Measurements from ENCODE around the gene FIP1L1. TPM values are rescaled to one million over a fixed set of nuclear protein-coding genes. Genes with fewer than 3 reads are reported as not detected.

FIP1L1 gene
- total and polyA plus RNA-seq, 2 of the 13 experiments (the other 11 are each of a cell fraction or from before 2014, with no cell fraction given) = 14.9 to 69.4 TPM

- TF ChIP-seq REST (IDR thresholded peaks at IDR 0.05; ENCODE audit: borderline replicate concordance in 1 of 2, low read depth in 1 of 2, low read length in 2 of 2) = peak in 1 of 2 experiments; percentile 40; a peak in 1 of 4 replicates
- TF ChIP-seq TBX3 (IDR thresholded peaks at IDR 0.05; ENCODE audit: borderline replicate concordance) = peak; percentile 98
- TF ChIP-seq MIXL1 (CRISPR knock-in tag; IDR thresholded peaks at IDR 0.05) = no peak; the same call in 1 of the 2 replicates
- TF ChIP-seq ZNF124 (CRISPR knock-in tag; IDR thresholded peaks at IDR 0.05) = no peak
- no peak for TF ChIP-seq TEAD2 (CRISPR knock-in tag; IDR thresholded peaks at IDR 0.05)
- TF ChIP-seq BCL3 (CRISPR knock-in tag; IDR thresholded peaks at IDR 0.05) = no peak
- TF ChIP-seq EZH2 (conservative IDR thresholded peaks at IDR 0.05; ENCODE audit: low read depth, low read length) = no peak
- TF ChIP-seq TRIM22 (IDR thresholded peaks at IDR 0.05) = no peak
- no peak for TF ChIP-seq YY1 (IDR thresholded peaks at IDR 0.05; ENCODE audit: insufficient read depth, insufficient replicate concordance, low read depth, low read length)
- no peak for TF ChIP-seq ZNF260 (CRISPR knock-in tag; IDR thresholded peaks at IDR 0.05; ENCODE audit: borderline replicate concordance, low read depth)
- no peak for TF ChIP-seq REXO4 (CRISPR knock-in tag; IDR thresholded peaks at IDR 0.05; ENCODE audit: borderline replicate concordance)
- TF ChIP-seq GLMP (CRISPR knock-in tag; IDR thresholded peaks at IDR 0.05; ENCODE audit: borderline replicate concordance) = no peak
- no peak for TF ChIP-seq SYNCRIP (IDR thresholded peaks at IDR 0.05; ENCODE audit: insufficient read depth, low read depth, low read length)
- no peak for TF ChIP-seq SOX5 (CRISPR knock-in tag; IDR thresholded peaks at IDR 0.05; ENCODE audit: borderline replicate concordance)
- no peak for TF ChIP-seq ZNF549 (CRISPR knock-in tag; IDR thresholded peaks at IDR 0.05)
- TF ChIP-seq FOXA1 (IDR thresholded peaks at IDR 0.05) = peak; percentile 97
- TF ChIP-seq FOXA1 (CRISPR knock-in tag; IDR thresholded peaks at IDR 0.05) = peak; percentile 97
- TF ChIP-seq ZNF609 (CRISPR knock-in tag; IDR thresholded peaks at IDR 0.05; ENCODE audit: borderline replicate concordance) = peak; percentile 95
- TF ChIP-seq ZMYM2 (CRISPR knock-in tag; IDR thresholded peaks at IDR 0.05) = no peak
Observed at GRCh38 chr4:53455766-53456165, 78.3 kb downstream of the FIP1L1 start (continued).
